IMR-90 (cell line): ENCODE results near the gene RCN2. TPM values are rescaled to one million over a fixed set of nuclear protein-coding genes. Genes with fewer than 3 reads are reported as not detected.

Source experiments
- ATAC-seq: fragments of 200-7000 bp; cut with Tn5 transposase; 2 replicates; pipeline ENCODE4 v1.9.1; 2020; ENCODE audit warnings: low read depth, mild to moderate bottlenecking, moderate library complexity
- BruUV-seq: library from RNA; stranded (reverse); fragments of 400-500 nt; replicated peaks from 2 replicates; lab custom pipeline; 2021; lab: Mats Ljungman, UMichigan
- CTCF ChIA-PET: fragments of 300-600 bp; formaldehyde crosslinking; extraction: SDS; loops from one replicate; lab custom pipeline; 2021; ENCODE audit warnings: antibody characterized with exemption; lab: Yijun Ruan, JAX
- POLR2A ChIA-PET: fragments of 300-600 bp; sonication (Branson Sonifier 250); formaldehyde crosslinking; loops from one replicate; lab custom pipeline; 2022; ENCODE audit warnings: antibody characterized with exemption; ENCODE audit not compliant: unreplicated experiment; lab: Charles Lee
- DNase-seq: peaks from one replicate; pipeline ENCODE4 v3.0.0; 2013
- H2AFZ ChIP-seq: replicated peaks from 2 replicates; pipeline ENCODE3; 2013; ENCODE audit warnings: low read length, mild to moderate bottlenecking; ENCODE audit not compliant: poor library complexity
- H2AK5ac ChIP-seq: 2 replicates; pipeline ENCODE4 v1.6.1; 2013; ENCODE audit warnings: low read depth, low read length, inconsistent platforms
- H2AK9ac ChIP-seq: replicated peaks from 2 replicates; pipeline ENCODE3; 2013; ENCODE audit warnings: mild to moderate bottlenecking, low read depth, low read length, moderate library complexity; ENCODE audit not compliant: poor library complexity
- H2BK120ac ChIP-seq: 2 replicates; pipeline ENCODE4 v1.6.1; 2013; ENCODE audit warnings: low read depth, low read length, inconsistent platforms
- H2BK15ac ChIP-seq: 3 replicates; pipeline ENCODE4 v1.6.1; 2013; ENCODE audit warnings: low read depth, low read length, inconsistent platforms
- H2BK20ac ChIP-seq: 2 replicates; pipeline ENCODE4 v1.6.1; 2013; ENCODE audit warnings: low read depth, mild to moderate bottlenecking, inconsistent platforms, low read length, moderate library complexity
- H2BK5ac ChIP-seq: 2 replicates; pipeline ENCODE4 v1.6.1; 2013; ENCODE audit warnings: mild to moderate bottlenecking, low read depth, low read length, inconsistent platforms; ENCODE audit not compliant: poor library complexity, severe bottlenecking
- H3K14ac ChIP-seq: replicated peaks from 2 replicates; pipeline ENCODE4 v1.6.1; 2013; ENCODE audit warnings: low read depth, low read length, inconsistent platforms
- H3K18ac ChIP-seq: 2 replicates; pipeline ENCODE4 v1.6.1; 2013; ENCODE audit warnings: low read depth, low read length, control low read depth
- H3K23ac ChIP-seq: 2 replicates; pipeline ENCODE4 v1.6.1; 2013; ENCODE audit warnings: low read depth, low read length, inconsistent platforms
- H3K27ac ChIP-seq: 2 replicates; pipeline ENCODE4 v1.5.1; 2013; ENCODE audit warnings: mild to moderate bottlenecking, control low read depth, low read length; ENCODE audit not compliant: insufficient read depth
- H3K27me3 ChIP-seq: 2 replicates; pipeline ENCODE4 v1.6.1; 2013; ENCODE audit warnings: low read length; ENCODE audit not compliant: control insufficient read depth, insufficient read depth
- H3K36me3 ChIP-seq: 2 replicates; pipeline ENCODE4 v1.6.1; 2013; ENCODE audit warnings: low read length, mixed read lengths; ENCODE audit not compliant: control insufficient read depth, insufficient read depth
- H3K4ac ChIP-seq: 2 replicates; pipeline ENCODE4 v1.6.1; 2013; ENCODE audit warnings: low read depth, low read length, inconsistent platforms
- H3K4me1 ChIP-seq: 2 replicates; pipeline ENCODE4 v1.6.1; 2013; ENCODE audit warnings: low read length, mixed read lengths; ENCODE audit not compliant: control insufficient read depth, insufficient read depth
- H3K4me2 ChIP-seq: 2 replicates; pipeline ENCODE4 v1.6.1; 2013; ENCODE audit warnings: low read depth, mild to moderate bottlenecking, control low read depth, low read length, moderate library complexity
- H3K4me3 ChIP-seq: 2 replicates; pipeline ENCODE4 v1.5.1; 2013; ENCODE audit warnings: low read depth, mild to moderate bottlenecking, control low read depth, low read length, moderate library complexity; ENCODE audit not compliant: insufficient read depth
- H3K56ac ChIP-seq: 2 replicates; pipeline ENCODE4 v1.6.1; 2013; ENCODE audit warnings: low read length, inconsistent platforms; ENCODE audit not compliant: insufficient read depth; ENCODE audit errors: extremely low read depth
- H3K79me1 ChIP-seq, 2 experiments: 2 replicates each; pipeline ENCODE4 v1.6.1; 2013; ENCODE audit warnings: low read length in 2 of 2, inconsistent platforms in 1 of 2, low read depth in 1 of 2
- H3K9ac ChIP-seq: 2 replicates; pipeline ENCODE4 v1.6.1; 2013; ENCODE audit warnings: low read depth, low read length, control low read depth
- H3K9me1 ChIP-seq: 2 replicates; pipeline ENCODE4 v1.6.1; 2013; ENCODE audit warnings: low read length, inconsistent platforms; ENCODE audit not compliant: insufficient read depth
- H3K9me3 ChIP-seq: 2 replicates; pipeline ENCODE4 v1.6.1; 2013; ENCODE audit warnings: low read length; ENCODE audit not compliant: control insufficient read depth, insufficient read depth
- H4K20me1 ChIP-seq: 2 replicates; pipeline ENCODE4 v1.6.1; 2013; ENCODE audit warnings: low read length, inconsistent platforms; ENCODE audit not compliant: insufficient read depth
- H4K5ac ChIP-seq: 2 replicates; pipeline ENCODE4 v1.6.1; 2013; ENCODE audit warnings: mild to moderate bottlenecking, low read depth, low read length, control low read depth
- H4K8ac ChIP-seq, 2 experiments: 2 replicates each; pipeline ENCODE4 v1.6.1; 2013; ENCODE audit warnings: low read depth in 2 of 2, low read length in 2 of 2, control low read depth in 1 of 2, inconsistent platforms in 1 of 2
- H4K91ac ChIP-seq: 2 replicates; pipeline ENCODE4 v1.6.1; 2013; ENCODE audit warnings: low read depth, low read length, inconsistent platforms; ENCODE audit not compliant: insufficient read depth
- BHLHE40 ChIP-seq: fragments of 150-350 bp; IDR thresholded peaks from 2 replicates; pipeline ENCODE4 v1.6.1; 2016; ENCODE audit warnings: mild to moderate bottlenecking, low read depth, low read length
- CEBPB ChIP-seq: IDR thresholded peaks from 2 replicates; pipeline ENCODE4 v1.6.1; 2012; ENCODE audit warnings: low read depth, low read length, improper control_type of control experiment
- CHD1 ChIP-seq: IDR thresholded peaks from 2 replicates; pipeline ENCODE4 v1.6.1; 2012; ENCODE audit warnings: low read depth, low read length, improper control_type of control experiment
- CTCF ChIP-seq: conservative IDR thresholded peaks from 2 replicates; pipeline ENCODE4 v1.5.1; 2012; ENCODE audit warnings: mild to moderate bottlenecking, low read depth, low read length, improper control_type of control experiment
- ELK1 ChIP-seq: fragments of 150-350 bp; IDR thresholded peaks from 2 replicates; pipeline ENCODE4 v1.6.1; 2016; ENCODE audit warnings: low read depth, mild to moderate bottlenecking, low read length, moderate library complexity, borderline replicate concordance
- FOS ChIP-seq: fragments of 150-350 bp; IDR thresholded peaks from 2 replicates; pipeline ENCODE4 v1.6.1; 2016; ENCODE audit warnings: low read depth, low read length
- MAFK ChIP-seq: IDR thresholded peaks from 2 replicates; pipeline ENCODE4 v1.6.1; 2012; ENCODE audit warnings: low read depth, low read length, improper control_type of control experiment
- MAZ ChIP-seq: IDR thresholded peaks from 2 replicates; pipeline ENCODE4 v1.6.1; 2012; ENCODE audit warnings: low read depth, mild to moderate bottlenecking, low read length, improper control_type of control experiment, moderate library complexity, borderline replicate concordance
- MXI1 ChIP-seq: IDR thresholded peaks from 2 replicates; pipeline ENCODE4 v1.6.1; 2012; ENCODE audit warnings: low read depth, mild to moderate bottlenecking, low read length, moderate library complexity, borderline replicate concordance
- NFE2L2 ChIP-seq: fragments of 150-350 bp; IDR thresholded peaks from 2 replicates; pipeline ENCODE4 v1.6.1; 2016; ENCODE audit warnings: low read depth, mild to moderate bottlenecking, low read length
- POLR2A ChIP-seq: IDR thresholded peaks from 2 replicates; pipeline ENCODE4 v1.6.1; 2012; ENCODE audit warnings: mild to moderate bottlenecking, low read depth, low read length
- RAD21 ChIP-seq: IDR thresholded peaks from 2 replicates; pipeline ENCODE4 v1.6.1; 2012; ENCODE audit warnings: low read length, improper control_type of control experiment
- RCOR1 ChIP-seq: IDR thresholded peaks from 2 replicates; pipeline ENCODE4 v1.6.1; 2012; ENCODE audit warnings: mild to moderate bottlenecking, low read length, improper control_type of control experiment; ENCODE audit not compliant: insufficient replicate concordance
- RFX5 ChIP-seq: IDR thresholded peaks from 2 replicates; pipeline ENCODE4 v1.8.0; 2012; ENCODE audit warnings: low read depth, mild to moderate bottlenecking, low read length, moderate library complexity
- SMC3 ChIP-seq: fragments of 150-350 bp; IDR thresholded peaks from 2 replicates; pipeline ENCODE4 v1.6.1; 2016; ENCODE audit warnings: low read depth, mild to moderate bottlenecking, antibody characterized with exemption, low read length, moderate library complexity
- USF2 ChIP-seq: fragments of 150-350 bp; IDR thresholded peaks from 2 replicates; pipeline ENCODE4 v1.6.1; 2017; ENCODE audit warnings: mild to moderate bottlenecking, antibody characterized with exemption, low read length, low read depth
- dilution Hi-C: fragments of 300-500 bp; cut with HindIII; formaldehyde crosslinking; loops from one replicate; pipeline ENCODE4 v1.14.3; 2018; ENCODE audit warnings: low sequenced_read_pairs; ENCODE audit not compliant: unreplicated experiment
- in situ Hi-C: fragments of 300-500 bp; cut with MboI; formaldehyde crosslinking; loops from 3 replicates; pipeline ENCODE4 v1.14.3; 2019; ENCODE audit warnings: low sequenced_read_pairs, inconsistent platforms, mixed read lengths
- intact Hi-C: fragments of 100-400 bp; cut with micrococcal nuclease; formaldehyde crosslinking; loops from 2 replicates; pipeline ENCODE4 v1.10.0; 2022
- polyA plus RNA-seq, 3 experiments: library from polyadenylated mRNA; depleted of rRNA; stranded (reverse); fragments of >200 nt; gene quantifications; 2 replicates each; pipeline ENCODE4 v1.2.3, GENCODE V29; 2012; ENCODE audit warnings: low replicate concordance in 1 of 3
- total RNA-seq: library from RNA; depleted of rRNA; stranded (reverse); fragments of >200 nt; gene quantifications from 2 replicates; pipeline ENCODE4 v1.2.3, GENCODE V29; 2012

The RCN2 gene
- total and polyA plus RNA-seq, 2 of the 4 experiments (the other 2 are of a cell fraction) = 12.0 to 56.5 TPM

- no TSS peak for BruUV-seq
- H3K56ac ChIP-seq = no peak overlapping the region
- H4K91ac ChIP-seq = no peak overlapping the region
- no peak overlapping the region for H2AK5ac ChIP-seq
- no peak overlapping the region for H4K8ac ChIP-seq
- DNase-seq = no peak
- dilution Hi-C loops = no loop called here
- H3K27me3 ChIP-seq = no peaks in the 10 kb centered on the region; the same call in 1 of the 2 replicates
- H2BK120ac ChIP-seq = no peak overlapping the region
- no peaks in the 10 kb centered on the region for H3K9me1 ChIP-seq
- no peak overlapping the region for H3K4me2 ChIP-seq
- no peak overlapping the region for H3K4ac ChIP-seq
- no peak overlapping the region for H3K14ac ChIP-seq
- TF ChIP-seq CTCF = no peak
- TF ChIP-seq POLR2A = no peak
- TF ChIP-seq FOS = no peak
- TF ChIP-seq RAD21 = no peak
- TF ChIP-seq NFE2L2 = no peak
- no peak for TF ChIP-seq ELK1
- no peak for TF ChIP-seq MXI1
- TF ChIP-seq CHD1 = no peak
- TF ChIP-seq BHLHE40 = no peak
- no peak for TF ChIP-seq SMC3
- no peak for TF ChIP-seq USF2
- TF ChIP-seq RFX5 = no peak
- no peak for TF ChIP-seq MAFK
- no peak for TF ChIP-seq MAZ
- TF ChIP-seq RCOR1 = no peak
- TF ChIP-seq CEBPB = no peak
- no peaks in the 10 kb centered on the region for H3K9me3 ChIP-seq
- no peak overlapping the region for H2BK5ac ChIP-seq
- no peak overlapping the region for H3K9ac ChIP-seq
- in situ Hi-C loops = no loop called here
- H4K5ac ChIP-seq = no peak overlapping the region
- ChIA-PET CTCF (no interaction called here), POLR2A (no interaction called here)
- H2BK20ac ChIP-seq = no peak overlapping the region
- peaks cover 7 to 14% of the 10 kb centered on the region in 2 experiments for H3K79me1 ChIP-seq
- H2BK15ac ChIP-seq = no peak overlapping the region
- H3K4me1 ChIP-seq = no peaks in the 10 kb centered on the region
- H3K36me3 ChIP-seq = no peaks in the 10 kb centered on the region; the same call in 1 of the 2 replicates
- no peak overlapping the region for H2AFZ ChIP-seq
- no peaks in the 10 kb centered on the region for H4K20me1 ChIP-seq
- H3K18ac ChIP-seq = no peak overlapping the region
- no peak overlapping the region for H3K4me3 ChIP-seq
- ATAC-seq = no peak
- no peak overlapping the region for H3K27ac ChIP-seq
- no peak overlapping the region for H2AK9ac ChIP-seq
- no peak overlapping the region for H3K23ac ChIP-seq
- intact Hi-C loops = no loop called here
Observed at GRCh38 chr15:76929011-76929760, 2.4 kb upstream of the RCN2 start.
